Aorta (tissue), 5 donors: ENCODE data around the gene CASTOR1. TPM values are rescaled to one million over a fixed set of nuclear protein-coding genes. Genes with fewer than 3 reads are reported as not detected.

ENCODE experiments used
- ATAC-seq: fragments of 200-7000 bp; cut with Tn5 transposase; one replicate; pipeline ENCODE4 v1.9.1; 2022; ENCODE audit warnings: moderate library complexity; ENCODE audit not compliant: low FRiP score
- DNase-seq, 2 donors: peaks; one replicate each; pipeline ENCODE4 v3.0.0-alpha.2; 2020
- H3K27ac ChIP-seq, 2 donors: one replicate each; pipeline ENCODE4 v1.5.1; 2013; ENCODE audit warnings: low read length in 2 of 2, mild to moderate bottlenecking in 2 of 2, moderate library complexity in 2 of 2, control low read depth in 1 of 2, inconsistent platforms in 1 of 2, low read depth in 1 of 2
- H3K27me3 ChIP-seq, 2 donors: one replicate each; pipeline ENCODE4 v1.6.1; 2013; ENCODE audit warnings: control low read depth in 1 of 2, low read length in 1 of 2, mild to moderate bottlenecking in 1 of 2, moderate library complexity in 1 of 2; ENCODE audit not compliant: insufficient read depth in 2 of 2, control insufficient read depth in 1 of 2
- H3K36me3 ChIP-seq, 2 donors: one replicate each; pipeline ENCODE4 v1.6.1; 2013; ENCODE audit warnings: control low read depth in 1 of 2, low read length in 1 of 2, mild to moderate bottlenecking in 1 of 2; ENCODE audit not compliant: insufficient read depth in 2 of 2, control insufficient read depth in 1 of 2
- H3K4me1 ChIP-seq, 2 donors: one replicate each; pipeline ENCODE4 v1.6.1; 2013; ENCODE audit warnings: low read length in 2 of 2, control low read depth in 1 of 2, mild to moderate bottlenecking in 1 of 2, moderate library complexity in 1 of 2; ENCODE audit not compliant: insufficient read depth in 2 of 2, control insufficient read depth in 1 of 2
- H3K4me3 ChIP-seq, 2 donors: one replicate each; pipeline ENCODE4 v1.5.1; 2013; ENCODE audit warnings: low read length in 2 of 2, control low read depth in 1 of 2, mild to moderate bottlenecking in 1 of 2
- H3K9me3 ChIP-seq: one replicate; pipeline ENCODE4 v1.6.1; 2013; ENCODE audit warnings: mild to moderate bottlenecking, low read length; ENCODE audit not compliant: control insufficient read depth
- WGBS, 2 donors: extraction: QIAGEN DNeasy Blood & Tissue Kit; methylation state at CpG; one replicate each; pipeline ENCODE4 v1.1.7; 2013; 5-methylcytosine and 5-hydroxymethylcytosine counted together
- intact Hi-C, 2 donors: fragments of 100-400 bp; cut with DNase I; formaldehyde crosslinking; loops; one replicate each; pipeline versions ENCODE4 v1.14.2 to v1.15.0; 2022
- polyA plus RNA-seq, 2 donors: library from polyadenylated mRNA; stranded (reverse); fragments of 200-250 nt; gene quantifications; one replicate each; pipeline ENCODE4 v1.2.3, GENCODE V29; 2013
- total RNA-seq, 2 donors: library from RNA; stranded (reverse); fragmentation: NEBNext Ultra II Directional; extraction: Animal tissue kit (Norgen Biotek cat#: 25700); gene quantifications; one replicate each; pipeline ENCODE4 v1.2.1, GENCODE V29; 2021
- donor health status: healthy with polysubstance abuse.
- donor health status: Bipolar disorder and iron deficiency.
- donor health status: DM: no; HTN: no; CAD: no.
- donor health status: DM: no; HTN: no; CAD: no.
- donor health status: DM: yes; HTN: yes; CAD: no.

The CASTOR1 gene
- total and polyA plus RNA-seq, 4 donors: 4.0 to 14.0 (median 13.5) TPM

GRCh38 chr22:30297991-30298701 lies 8.8 kb upstream of the CASTOR1 start:
- DNase-seq (no peak), ATAC-seq (no peak)
- intact Hi-C loops: no loop called here
- Histone ChIP-seq H3K4me3 (no peak overlapping the region), H3K9me3 (no peaks in the 10 kb centered on the region), H3K4me1 (no peaks in the 10 kb centered on the region), H3K27ac (no peak overlapping the region), H3K27me3 (no peaks in the 10 kb centered on the region), H3K36me3 (no peaks in the 10 kb centered on the region)
- WGBS, 2 donors: 12 to 19% methylated on average over 9 of the region's 9 CpGs

- Histone ChIP-seq H3K4me3 (no peak overlapping the region), H3K9me3 (no peaks in the 10 kb centered on the region), H3K36me3 (no peaks in the 10 kb centered on the region), H3K27me3 (no peaks in the 10 kb centered on the region), H3K27ac (no peak overlapping the region), H3K4me1 (no peaks in the 10 kb centered on the region)
- DNase-seq (no peak), ATAC-seq (no peak)
- intact Hi-C loops: no loop called here
- 76 to 78% methylated on average over 11 of the region's 11 CpGs for WGBS, 2 donors
These were observed 8.1 kb upstream of the CASTOR1 start for GRCh38 chr22:30297276-30297990.

GRCh38 chr22:30296833-30297232 lies 7.5 kb upstream of the CASTOR1 start:
- H3K27me3 ChIP-seq: no peaks in the 10 kb centered on the region
- no peak for ATAC-seq
- 73 to 77% methylated on average over 3 of the region's 3 CpGs for WGBS, 2 donors
- no peak for DNase-seq
- H3K9me3 ChIP-seq: no peaks in the 10 kb centered on the region
- H3K4me1 ChIP-seq: no peaks in the 10 kb centered on the region
- peaks cover 0 to 3% of the 10 kb centered on the region in 2 donors for H3K36me3 ChIP-seq
- intact Hi-C loops: no loop called here
- H3K27ac ChIP-seq: no peak overlapping the region
- no peak overlapping the region for H3K4me3 ChIP-seq

GRCh38 chr22:30296324-30296723 lies 7.0 kb upstream of the CASTOR1 start:
- H3K4me1 ChIP-seq: no peaks in the 10 kb centered on the region
- intact Hi-C loops: no loop called here

GRCh38 chr22:30295576-30295975 lies 6.3 kb upstream of the CASTOR1 start:
- DNase-seq (no peak), ATAC-seq (no peak)
- no peaks in the 10 kb centered on the region for H3K27me3 ChIP-seq
- no peak overlapping the region for H3K4me3 ChIP-seq
- H3K36me3 ChIP-seq: peaks cover 0 to 3% of the 10 kb centered on the region in 2 donors
- H3K9me3 ChIP-seq: no peaks in the 10 kb centered on the region
- H3K27ac ChIP-seq: no peak overlapping the region
- WGBS, 2 donors: 59 to 63% methylated on average over 7 of the region's 7 CpGs
- intact Hi-C loops: no loop called here
- no peaks in the 10 kb centered on the region for H3K4me1 ChIP-seq

More at GRCh38 chr22:30296324-30296723, 7.0 kb upstream of the CASTOR1 start:
- DNase-seq (no peak), ATAC-seq (no peak)
- Histone ChIP-seq H3K9me3 (no peaks in the 10 kb centered on the region), H3K27ac (no peak overlapping the region), H3K27me3 (no peaks in the 10 kb centered on the region), H3K36me3 (peaks cover 0 to 3% of the 10 kb centered on the region in 2 donors), H3K4me3 (no peak overlapping the region)
- 91 to 94% methylated on average over 4 of the region's 4 CpGs for WGBS, 2 donors

GRCh38 chr22:30294830-30295229 lies 5.5 kb upstream of the CASTOR1 start:
- peaks cover 0 to 3% of the 10 kb centered on the region in 2 donors for H3K36me3 ChIP-seq
- DNase-seq: no peak
- no peak overlapping the region for H3K27ac ChIP-seq
- no peaks in the 10 kb centered on the region for H3K27me3 ChIP-seq
- H3K4me3 ChIP-seq: no peak overlapping the region
- WGBS, 2 donors: 89 to 91% methylated on average over 11 of the region's 11 CpGs
- no peaks in the 10 kb centered on the region for H3K9me3 ChIP-seq
- ATAC-seq: no peak
- H3K4me1 ChIP-seq: no peaks in the 10 kb centered on the region
- intact Hi-C loops: loop anchor here in 1 of 2 donors (5.0 kb wide), 1 partner anchor 47 kb away; no protein-coding TSS in a partner anchor

GRCh38 chr22:30294066-30294465 lies 4.8 kb upstream of the CASTOR1 start:
- Histone ChIP-seq H3K27me3 (no peaks in the 10 kb centered on the region), H3K4me1 (no peaks in the 10 kb centered on the region), H3K4me3 (no peak overlapping the region), H3K27ac (no peak overlapping the region), H3K9me3 (no peaks in the 10 kb centered on the region), H3K36me3 (peaks cover 0 to 3% of the 10 kb centered on the region in 2 donors)
- DNase-seq: no peak
- WGBS, 2 donors: 91 to 97% methylated on average over 9 of the region's 9 CpGs
- intact Hi-C loops: loop anchor here in 1 of 2 donors (5.0 kb wide), 1 partner anchor 48 kb away; no protein-coding TSS in a partner anchor
- ATAC-seq: no peak

GRCh38 chr22:30293026-30293425 lies 3.7 kb upstream of the CASTOR1 start:
- WGBS, 2 donors: 89 to 92% methylated on average over 7 of the region's 7 CpGs
- ATAC-seq: no peak
- peaks cover 0 to 3% of the 10 kb centered on the region in 2 donors for H3K36me3 ChIP-seq
- no peak for DNase-seq
- H3K4me1 ChIP-seq: no peaks in the 10 kb centered on the region
- H3K27ac ChIP-seq: no peak overlapping the region
- no peak overlapping the region for H3K4me3 ChIP-seq
- intact Hi-C loops: loop anchor here in 1 of 2 donors (5.0 kb wide), 1 partner anchor 49 kb away; no protein-coding TSS in a partner anchor
- no peaks in the 10 kb centered on the region for H3K9me3 ChIP-seq
- no peaks in the 10 kb centered on the region for H3K27me3 ChIP-seq
